Sigmoid colon (tissue), 7 donors: Measurements from ENCODE around the gene CDC42BPG. TPM values are rescaled to one million over a fixed set of nuclear protein-coding genes. Genes with fewer than 3 reads are reported as not detected.

ENCODE experiments used
- DNase-seq: peaks from one replicate; pipeline ENCODE4 v3.0.0-alpha.2; 2019
- H3K27ac ChIP-seq, 4 donors: fragments of 200-600 bp; sonication (generic); one replicate each; pipeline ENCODE4 v1.5.1; 2016 to 2019; ENCODE audit warnings: mild to moderate bottlenecking in 1 of 4
- H3K27me3 ChIP-seq, 3 donors: fragments of 200-600 bp; sonication (generic); one replicate each; pipeline ENCODE4 v1.5.1; 2019; ENCODE audit warnings: mild to moderate bottlenecking in 1 of 3
- H3K36me3 ChIP-seq, 4 donors: fragments of 200-600 bp; sonication (generic); one replicate each; pipeline ENCODE4 v1.5.1; 2016 to 2019
- H3K4me1 ChIP-seq, 4 donors: fragments of 200-600 bp; sonication (generic); one replicate each; pipeline ENCODE4 v1.5.1; 2017 to 2019
- H3K4me3 ChIP-seq, 4 donors: fragments of 200-600 bp; sonication (generic); one replicate each; pipeline ENCODE4 v1.5.1; 2017 to 2019; ENCODE audit warnings: mild to moderate bottlenecking in 2 of 4, moderate library complexity in 1 of 4
- H3K9me3 ChIP-seq, 4 donors: fragments of 200-600 bp in 3 of 4; sonication (generic) in 3 of 4; one replicate each; pipeline versions ENCODE4 v1.5.1 to v1.6.1; 2013 to 2019
- CTCF ChIP-seq, 4 experiments: fragments of 450-650 bp in 3 of 4; fragments of 200-600 bp in 1 of 4; IDR thresholded peaks; one replicate each; pipeline ENCODE4 v1.5.1; 2016 to 2019; ENCODE audit warnings: antibody characterized with exemption in 4 of 4, mild to moderate bottlenecking in 3 of 4, moderate library complexity in 2 of 4
- EP300 ChIP-seq, 4 donors: sonication (generic); formaldehyde crosslinking; IDR thresholded peaks; one replicate each; pipeline ENCODE4 v1.6.1; 2017; ENCODE audit warnings: antibody characterized with exemption in 4 of 4
- POLR2A ChIP-seq, 2 donors: fragments of 450-650 bp; IDR thresholded peaks; one replicate each; pipeline ENCODE4 v1.6.1; 2016; ENCODE audit warnings: antibody characterized with exemption in 2 of 2, mild to moderate bottlenecking in 2 of 2, moderate library complexity in 2 of 2
- POLR2AphosphoS5 ChIP-seq, 4 donors: sonication (generic); formaldehyde crosslinking; IDR thresholded peaks; one replicate each; pipeline ENCODE4 v1.6.1; 2017; ENCODE audit warnings: antibody characterized with exemption in 4 of 4
- WGBS, 2 donors: extraction: QIAGEN DNeasy Blood & Tissue Kit; methylation state at CpG; one replicate each; pipeline ENCODE4 v1.1.7; 2013; 5-methylcytosine and 5-hydroxymethylcytosine counted together
- intact Hi-C: fragments of 100-400 bp; cut with DNase I; formaldehyde crosslinking; loops from one replicate; pipeline ENCODE4 v1.15.1; 2023
- polyA plus RNA-seq, 3 donors: library from polyadenylated mRNA; stranded (reverse); fragments of 200-250 nt; gene quantifications; one replicate each; pipeline ENCODE4 v1.2.3, GENCODE V29; 2013
- total RNA-seq, 4 donors: library from RNA; depleted of rRNA; stranded (reverse); fragments of >200 nt; gene quantifications; one replicate each; pipeline ENCODE4 v1.1.0, GENCODE V29; 2016
- donor health status: healthy with polysubstance abuse.
- donor health status: Bipolar disorder and iron deficiency.
- donor health status: healthy.

Gene CDC42BPG
- total and polyA plus RNA-seq, 7 donors, result 0.16 to 39.8 (median 10.3) TPM; not detected in 1

- TF ChIP-seq POLR2A (IDR thresholded peaks at IDR 0.05) (no peak), POLR2AphosphoS5 (IDR thresholded peaks at IDR 0.05) (no peak), EP300 (IDR thresholded peaks at IDR 0.05) (no peak)
- H3K9me3 ChIP-seq, result no peaks in the 10 kb centered on the region
- H3K4me1 ChIP-seq, result peaks cover 0 to 14% (median 12%) of the 10 kb centered on the region in 4 donors
- peak overlapping the region in 3 of 4 donors; percentile 13 to 37 (median 29) for H3K4me3 ChIP-seq
- H3K27ac ChIP-seq, result peak overlapping the region in 2 of 4 donors; percentile 70 to 74
- no peak for DNase-seq
- H3K27me3 ChIP-seq, result no peaks in the 10 kb centered on the region
- 13 to 55% methylated on average over 8 of the region's 8 CpGs for WGBS, 2 donors
- intact Hi-C loops, result loop anchor here (1.0 to 5.0 kb wide), 2 partner anchors 41 to 101 kb away; no protein-coding TSS in a partner anchor
- H3K36me3 ChIP-seq, result no peaks in the 10 kb centered on the region
These were observed 43.9 kb upstream of the CDC42BPG start for GRCh38 chr11:64888406-64888728.

DNA sequence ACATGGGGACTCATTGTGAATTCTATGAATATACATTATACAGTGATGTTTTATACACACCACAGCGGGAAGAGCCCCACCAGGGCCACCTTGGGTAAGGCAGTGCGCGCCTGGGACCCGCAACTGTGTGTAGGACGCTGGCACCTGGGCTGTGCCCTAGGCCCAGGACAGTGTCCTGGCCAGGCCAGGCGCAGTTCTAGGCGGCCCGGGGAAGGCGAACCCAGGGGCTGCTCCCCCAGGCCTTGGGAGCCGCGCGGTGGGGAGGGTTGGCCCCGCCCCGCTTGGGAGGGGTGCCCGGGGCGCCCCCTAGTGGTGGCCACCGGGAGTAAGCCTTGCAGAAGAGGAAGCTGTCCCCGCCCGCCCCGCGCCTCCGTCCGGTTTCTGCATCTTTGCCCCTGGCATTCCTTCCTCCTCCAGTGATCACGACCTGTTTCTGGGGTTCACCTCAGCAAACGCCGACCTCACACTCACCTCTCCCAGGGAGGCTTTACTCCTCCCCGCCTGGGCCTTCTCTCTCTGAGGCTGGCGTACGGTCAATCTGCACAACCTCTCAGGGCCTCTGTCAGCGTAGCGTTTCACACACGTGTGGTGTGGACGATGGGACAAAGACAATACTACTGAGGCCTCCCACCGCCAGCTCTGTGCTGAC is 43.4 kb upstream of the CDC42BPG start:
- 5 to 14% methylated on average over 34 of the region's 34 CpGs for WGBS, 2 donors
- intact Hi-C loops, result loop anchor here (1.0 to 5.0 kb wide), 2 partner anchors 41 to 101 kb away; no protein-coding TSS in a partner anchor
- Histone ChIP-seq H3K27me3 (no peaks in the 10 kb centered on the region), H3K4me3 (peak overlapping the region in 3 of 4 donors; percentile 13 to 37 (median 29)), H3K27ac (peak overlapping the region; percentile 68 to 81 (median 72)), H3K36me3 (no peaks in the 10 kb centered on the region), H3K9me3 (no peaks in the 10 kb centered on the region), H3K4me1 (peaks cover 0 to 14% (median 12%) of the 10 kb centered on the region in 4 donors)
- peak; percentile 90 for DNase-seq
- TF ChIP-seq CTCF (IDR thresholded peaks at IDR 0.05), result peak; percentile 94 to 100 (median 96)
- no peak for TF ChIP-seq POLR2AphosphoS5 (IDR thresholded peaks at IDR 0.05)
- TF ChIP-seq POLR2A (IDR thresholded peaks at IDR 0.05), result peak in 1 of 2 donors; percentile 7

- WGBS, 2 donors, result 29 to 64% methylated on average over 8 of the region's 8 CpGs
- Histone ChIP-seq H3K27ac (peak overlapping the region; percentile 68 to 81 (median 72)), H3K9me3 (no peaks in the 10 kb centered on the region), H3K27me3 (no peaks in the 10 kb centered on the region), H3K4me3 (peak overlapping the region in 2 of 4 donors; percentile 13 to 37), H3K4me1 (peaks cover 0 to 14% (median 12%) of the 10 kb centered on the region in 4 donors), H3K36me3 (no peaks in the 10 kb centered on the region)
- TF ChIP-seq EP300 (IDR thresholded peaks at IDR 0.05), result no peak
- no peak for TF ChIP-seq POLR2A (IDR thresholded peaks at IDR 0.05)
- DNase-seq, result no peak
- intact Hi-C loops, result loop anchor here (5.0 kb wide), 1 partner anchor 100 kb away; no protein-coding TSS in a partner anchor
These were observed 42.8 kb upstream of the CDC42BPG start for GRCh38 chr11:64887234-64887756.

- H3K4me3 ChIP-seq, result no peak overlapping the region
- H3K4me1 ChIP-seq, result peaks cover 0 to 14% (median 12%) of the 10 kb centered on the region in 4 donors
- no peaks in the 10 kb centered on the region for H3K27me3 ChIP-seq
- TF ChIP-seq POLR2AphosphoS5 (IDR thresholded peaks at IDR 0.05) (no peak), POLR2A (IDR thresholded peaks at IDR 0.05) (no peak), EP300 (IDR thresholded peaks at IDR 0.05) (no peak), CTCF (IDR thresholded peaks at IDR 0.05) (no peak)
- no peaks in the 10 kb centered on the region for H3K9me3 ChIP-seq
- no peak for DNase-seq
- WGBS, 2 donors, result 52 to 75% methylated on average over 15 of the region's 15 CpGs
- H3K36me3 ChIP-seq, result no peaks in the 10 kb centered on the region
- no peak overlapping the region for H3K27ac ChIP-seq
- intact Hi-C loops, result loop anchor here (5.0 kb wide), 1 partner anchor 98 kb away; no protein-coding TSS in a partner anchor
These were observed 41.2 kb upstream of the CDC42BPG start for GRCh38 chr11:64885367-64886286.

DNA sequence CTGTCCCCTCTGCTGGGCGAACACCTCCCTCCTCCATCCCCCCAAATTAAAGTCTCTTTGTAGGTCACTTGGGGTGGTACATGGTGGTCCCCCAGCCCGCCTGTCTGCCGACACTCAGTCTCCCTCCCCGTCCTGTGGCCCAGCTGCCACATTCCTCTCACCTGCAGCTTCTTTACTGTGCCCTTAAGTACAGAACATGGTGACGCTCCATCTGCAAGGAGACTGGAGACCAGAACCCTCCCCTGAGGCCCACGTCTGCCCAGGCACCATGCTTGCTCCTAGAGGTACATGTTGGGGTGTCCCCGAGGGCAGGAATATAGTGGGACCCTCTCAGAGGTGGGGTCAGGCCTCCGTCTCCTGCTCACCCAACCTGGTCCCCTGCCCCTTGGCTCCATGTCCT is 39.6 kb upstream of the CDC42BPG start:
- Histone ChIP-seq H3K27ac (no peak overlapping the region), H3K36me3 (no peaks in the 10 kb centered on the region), H3K9me3 (no peaks in the 10 kb centered on the region), H3K27me3 (no peaks in the 10 kb centered on the region), H3K4me1 (peaks cover 0 to 23% (median 21%) of the 10 kb centered on the region in 4 donors), H3K4me3 (no peak overlapping the region)
- intact Hi-C loops, result no loop called here
- DNase-seq, result no peak
- WGBS, 2 donors, result 87 to 93% methylated on average over 8 of the region's 8 CpGs
- TF ChIP-seq POLR2AphosphoS5 (IDR thresholded peaks at IDR 0.05), result no peak
- TF ChIP-seq POLR2A (IDR thresholded peaks at IDR 0.05), result no peak
- TF ChIP-seq EP300 (IDR thresholded peaks at IDR 0.05), result no peak
- TF ChIP-seq CTCF (IDR thresholded peaks at IDR 0.05), result no peak
